Erythroblast (primary cell): Measurements from ENCODE around the gene CA10.

Experiments used
- GATA1 ChIP-seq: IDR thresholded peaks from 2 replicates; pipeline ENCODE4 v1.6.1; 2011; ENCODE audit warnings: low read depth, mild to moderate bottlenecking, control low read depth, low read length, moderate library complexity
- POLR2A ChIP-seq: IDR thresholded peaks from 2 replicates; pipeline ENCODE4 v1.6.1; 2011; ENCODE audit warnings: mild to moderate bottlenecking, low read length

DNA sequence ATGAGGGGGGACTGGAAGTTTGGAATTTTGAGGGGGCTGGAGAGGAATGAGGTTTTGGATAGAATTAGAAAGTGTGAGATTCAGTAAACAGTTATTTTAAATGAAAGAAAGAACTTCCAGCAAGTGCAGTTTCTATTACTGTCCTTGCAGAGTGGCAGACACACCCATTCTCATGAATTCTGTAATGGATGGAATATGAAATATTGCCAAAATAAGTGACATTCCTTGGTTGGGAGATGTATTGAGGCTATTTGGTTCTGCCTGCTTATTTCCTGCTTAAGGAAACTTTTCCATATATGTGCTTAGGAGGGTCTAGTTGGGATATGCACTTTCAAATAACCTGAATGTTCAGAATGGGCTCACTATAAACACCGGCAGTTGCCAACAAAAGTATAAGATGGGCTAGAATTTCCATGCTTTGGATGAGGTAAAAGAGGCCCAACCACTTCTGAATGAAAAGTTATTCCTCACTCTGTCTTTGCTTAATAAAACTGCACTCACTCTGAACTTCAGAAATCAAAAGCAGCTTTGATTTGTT lies 434.4 kb downstream of the CA10 start:
- TF ChIP-seq POLR2A: no peak
- TF ChIP-seq GATA1: no peak
